H1 (cell line): ENCODE measurements around the gene SUZ12. TPM values are rescaled to one million over a fixed set of nuclear protein-coding genes. Genes with fewer than 3 reads are reported as not detected.

Source experiments
- GABPA ChIP-seq: IDR thresholded peaks from 2 replicates; pipeline ENCODE4 v1.6.1; 2011; ENCODE audit warnings: mild to moderate bottlenecking, low read length, moderate library complexity, borderline replicate concordance; ENCODE audit not compliant: insufficient read depth
- SRF ChIP-seq: IDR thresholded peaks from 2 replicates; pipeline ENCODE4 v1.6.1; 2011; ENCODE audit warnings: mild to moderate bottlenecking, low read depth, low read length, moderate library complexity
- SUZ12 ChIP-seq: fragments of 200-600 bp; sonication (generic); IDR thresholded peaks from 2 replicates; pipeline ENCODE4 v1.6.1; 2012; ENCODE audit warnings: mild to moderate bottlenecking, inconsistent platforms, low read length, moderate library complexity, mixed read lengths
- polyA plus RNA-seq, 7 experiments: library from polyadenylated mRNA; depleted of rRNA in 3 of 7; stranded (reverse) in 5 of 7; unstranded in 2 of 7; fragments of >200 nt in 5 of 7; fragments of 200-250 nt in 2 of 7; gene quantifications; 1 replicate in 5 of 7; 2 replicates in 1 of 7; 4 replicates in 1 of 7; pipeline versions ENCODE4 v1.2.1 to v1.2.3, GENCODE V29; 2011 to 2013; ENCODE audit warnings: missing spikeins in 2 of 7, mixed read lengths in 2 of 7
- total RNA-seq: library from RNA; stranded (reverse); fragmentation: NEBNext Ultra II Directional; extraction: Animal tissue kit (Norgen Biotek cat#: 25700); gene quantifications from 2 replicates; pipeline ENCODE4 v1.2.1, GENCODE V29; 2021

Gene SUZ12
- total and polyA plus RNA-seq, 2 of the 8 experiments (the other 6 are each of a cell fraction or from before 2014, with no cell fraction given): 9.1 to 34.6 TPM

DNA sequence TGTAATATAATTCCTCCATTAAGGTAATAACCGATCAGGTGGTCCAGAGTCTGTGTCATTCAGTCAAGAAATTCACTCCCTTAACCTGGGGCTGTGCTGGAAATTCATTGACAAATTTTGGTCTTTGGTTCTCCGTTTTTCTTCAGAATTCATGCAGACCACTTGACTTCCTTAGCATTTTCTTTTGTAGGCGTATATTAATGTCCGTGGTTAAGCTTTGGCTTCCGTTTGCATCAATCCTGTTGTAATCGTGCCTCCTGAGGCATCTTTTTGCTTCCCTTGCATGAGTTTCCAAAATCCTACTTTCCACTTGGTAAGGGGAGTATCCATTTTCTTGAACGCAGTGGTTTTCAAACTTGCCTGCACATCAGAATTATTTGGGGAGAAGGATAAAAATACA, 79.4 kb downstream of the SUZ12 start (continued):
- TF ChIP-seq SRF (no peak), GABPA (no peak), SUZ12 (no peak)
- TF ChIP-seq, all 59 proteins: peak for 0
